HG03378 (cell line): ENCODE measurements around the gene GSPT1.
"Not testable (repeated sequence)": the region's sequence is repeated elsewhere in the genome, so short reads cannot be mapped to it uniquely, and the experiment has no call there.

ENCODE experiments used
- ATAC-seq: cut with Tn5 transposase; IDR thresholded peaks from one replicate; pipeline ENCODE4 v1.9.1; 2021; ENCODE audit warnings: mild to moderate bottlenecking, moderate library complexity; ENCODE audit not compliant: unreplicated experiment

Gene GSPT1

DNA sequence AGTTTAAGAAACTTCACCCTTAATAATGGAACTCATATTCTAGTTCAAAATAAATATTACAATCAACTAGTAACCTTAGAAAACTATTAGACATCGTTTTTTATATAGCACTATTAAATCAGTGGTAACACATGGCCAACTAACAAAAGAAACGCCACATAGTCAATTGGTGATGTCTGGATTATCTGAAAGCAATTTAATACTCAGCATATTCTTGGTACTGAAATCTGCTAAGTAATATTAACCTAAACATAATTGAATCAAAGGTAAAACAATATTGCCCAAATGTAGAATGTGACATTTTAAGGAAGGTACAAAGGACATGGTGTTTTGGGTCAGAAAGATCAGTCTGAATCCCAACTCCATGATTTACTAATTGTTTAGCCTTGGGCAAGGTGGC lies 53.3 kb downstream of the GSPT1 start:
- no peak for ATAC-seq

- no peak for ATAC-seq
Observed at GRCh38 chr16:11857161-11857560, 58.6 kb downstream of the GSPT1 start.

GRCh38 chr16:11852092-11852809 lies 63.5 kb downstream of the GSPT1 start:
- no peak for ATAC-seq

GRCh38 chr16:11851294-11852091 lies 64.3 kb downstream of the GSPT1 start, which contains the start of gene RSL1D1:
Gene RSL1D1, minus strand, starts transcription at chr16:11851542. Its CDS starts 30 bp downstream, at chr16:11851512.
- ATAC-seq, result peak; percentile 70

DNA sequence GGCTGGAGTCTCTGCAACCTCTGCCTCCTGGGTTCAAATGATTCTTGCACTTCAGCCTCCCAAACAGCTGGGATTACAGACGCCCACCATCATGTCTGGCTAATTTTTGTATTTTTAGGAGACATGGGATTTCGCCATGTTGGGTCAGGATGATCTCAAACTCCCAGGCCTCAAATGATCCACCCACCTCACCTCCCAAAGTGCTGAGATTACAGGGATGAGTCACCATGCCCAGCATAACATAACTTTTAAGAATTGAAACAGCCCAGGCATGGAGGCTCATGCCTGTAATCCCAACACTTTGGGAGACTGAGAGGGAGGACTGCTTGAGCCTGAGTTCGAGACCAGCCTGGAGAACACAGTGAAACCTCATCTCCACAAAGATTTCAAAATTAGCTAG lies 66.9 kb downstream of the GSPT1 start:
- no peak for ATAC-seq

DNA sequence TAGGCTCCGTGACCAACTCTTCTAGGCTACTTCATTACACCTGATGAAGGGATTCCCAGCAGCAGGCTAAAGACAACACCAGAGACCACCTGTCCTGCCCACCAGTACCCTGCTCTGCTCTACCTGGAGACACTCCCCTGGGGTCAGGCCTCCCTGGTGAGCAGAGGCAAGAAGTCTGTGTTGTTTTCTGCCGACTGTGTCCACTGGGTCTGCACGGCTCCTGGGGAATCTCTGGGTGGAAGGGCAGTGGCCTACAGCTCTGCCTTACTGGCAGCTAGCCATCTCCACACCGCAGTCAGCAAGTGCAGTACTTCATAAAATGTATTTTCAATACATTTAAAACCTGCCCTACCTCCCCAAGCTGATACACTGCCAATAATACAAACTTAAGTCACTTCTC lies 71.3 kb downstream of the GSPT1 start:
- ATAC-seq, result no peak

GRCh38 chr16:11843861-11844260 lies 71.9 kb downstream of the GSPT1 start:
- no peak for ATAC-seq

- no peak for ATAC-seq
Observed at GRCh38 chr16:11843206-11843605, 72.5 kb downstream of the GSPT1 start.

DNA sequence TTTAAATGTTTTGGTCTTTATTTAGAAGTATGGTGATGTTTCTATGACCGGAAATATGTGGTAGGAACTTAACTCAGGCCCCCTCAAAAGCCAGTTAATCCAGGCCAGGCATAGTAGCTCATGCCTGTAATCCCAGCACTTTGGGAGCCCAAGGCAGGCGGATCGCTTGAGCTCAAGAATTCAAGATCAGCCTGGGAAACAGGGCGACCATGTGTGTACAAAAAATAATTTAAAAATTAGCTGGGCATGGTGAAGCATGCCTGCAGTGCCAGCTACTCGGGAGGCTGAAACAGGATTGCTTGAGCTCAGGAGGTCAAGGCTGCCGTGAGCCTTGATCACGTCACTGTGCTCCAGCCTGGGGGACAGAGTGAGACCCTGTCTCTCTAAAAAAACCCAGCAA lies 74.7 kb downstream of the GSPT1 start:
- ATAC-seq, result no peak

DNA sequence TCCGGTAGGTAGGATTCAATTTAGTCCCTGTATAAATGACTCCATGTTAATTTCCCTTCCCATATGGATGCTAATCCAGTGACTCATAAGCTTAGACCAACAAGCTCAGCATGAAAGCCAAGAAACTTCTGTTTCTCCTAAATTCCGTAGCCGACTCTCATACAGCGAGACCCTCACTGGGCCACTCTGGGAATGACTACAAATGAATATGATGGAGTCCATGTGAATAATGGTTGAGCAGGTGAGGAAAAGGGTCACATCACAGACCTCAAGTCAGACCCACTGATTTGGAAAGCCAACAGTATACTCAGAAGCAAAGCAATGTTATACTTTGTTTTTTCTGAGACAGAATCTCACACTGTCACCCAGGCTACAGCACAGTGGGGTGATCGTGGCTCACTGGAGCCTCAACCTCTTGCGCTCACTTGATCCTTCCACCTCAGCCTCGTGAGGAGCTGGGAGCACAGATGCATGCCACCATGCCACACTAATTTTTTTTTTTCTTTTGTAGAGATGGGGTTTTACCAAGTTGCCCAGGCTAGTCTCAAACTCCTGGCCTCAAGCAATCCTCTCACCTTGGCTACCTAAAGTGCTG lies 79.0 kb downstream of the GSPT1 start:
- no peak for ATAC-seq

GRCh38 chr16:11835891-11836649 lies 79.7 kb downstream of the GSPT1 start:
- ATAC-seq, result no peak

DNA sequence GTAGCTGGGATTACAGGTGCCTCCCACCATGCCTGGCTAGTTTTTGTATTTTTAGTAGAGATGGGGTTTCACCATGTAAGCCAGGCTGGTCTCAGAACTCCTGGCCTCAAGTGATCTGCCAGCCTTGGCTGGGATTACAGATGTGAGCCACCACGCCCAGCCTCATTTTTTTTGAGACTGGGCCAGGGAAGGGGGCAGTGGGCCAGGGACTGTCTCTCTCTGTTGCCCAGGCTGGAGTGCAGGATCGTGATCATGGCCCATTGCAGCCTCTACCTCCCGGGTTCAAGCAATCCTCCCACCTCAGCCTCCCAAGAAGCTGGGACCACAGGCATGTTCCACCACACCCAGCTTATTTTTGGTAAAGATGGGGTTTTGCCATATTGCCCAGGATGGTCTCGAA lies 80.4 kb downstream of the GSPT1 start:
- ATAC-seq, result no peak

GRCh38 chr16:11833951-11834695 lies 81.6 kb downstream of the GSPT1 start:
- no peak for ATAC-seq

DNA sequence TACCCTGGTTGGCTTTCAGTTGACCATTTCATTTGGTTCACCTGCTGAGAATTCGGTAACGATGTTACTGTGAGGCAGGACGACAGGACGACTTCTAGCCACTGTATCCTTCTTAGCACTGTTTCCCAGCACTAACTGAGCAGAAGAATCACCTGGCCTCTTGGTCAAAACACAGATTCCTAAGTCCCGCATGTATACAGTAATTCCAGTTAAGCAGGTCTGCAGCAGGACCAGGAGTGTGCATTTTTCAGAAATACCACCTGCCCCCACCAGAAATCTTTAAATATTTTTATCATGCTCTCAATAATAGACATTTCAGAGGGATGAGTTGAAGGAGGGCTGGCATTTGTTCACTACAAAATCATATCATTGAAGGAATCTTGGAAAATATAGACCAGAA lies 87.1 kb downstream of the GSPT1 start:
- no peak for ATAC-seq

- ATAC-seq, result not testable (repeated sequence)
Observed at GRCh38 chr16:11825520-11826165, 90.1 kb downstream of the GSPT1 start.

- ATAC-seq, result no peak
Observed at GRCh38 chr16:11824362-11824761, 91.4 kb downstream of the GSPT1 start.

DNA sequence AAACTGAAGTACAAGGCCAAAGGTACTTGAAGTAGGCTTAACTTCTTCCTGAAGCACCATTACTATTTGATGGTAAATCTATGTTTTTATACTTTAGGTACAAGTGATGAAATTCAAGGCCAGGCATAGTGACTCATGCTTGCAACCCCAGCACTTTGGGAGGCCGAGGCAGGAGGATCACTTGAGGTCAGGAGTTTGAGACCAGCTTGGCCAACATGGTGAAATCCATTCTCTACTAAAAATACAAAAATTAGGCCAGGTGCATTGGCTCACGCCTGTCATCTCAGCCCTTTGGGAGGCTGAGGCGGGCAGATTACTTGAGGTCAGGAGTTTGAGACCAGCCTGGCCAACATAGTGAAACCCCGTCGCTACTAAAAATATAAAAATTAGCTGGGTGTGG lies 92.1 kb downstream of the GSPT1 start:
- not testable (repeated sequence) for ATAC-seq

GRCh38 chr16:11819798-11820197 lies 96.0 kb downstream of the GSPT1 start:
- no peak for ATAC-seq

DNA sequence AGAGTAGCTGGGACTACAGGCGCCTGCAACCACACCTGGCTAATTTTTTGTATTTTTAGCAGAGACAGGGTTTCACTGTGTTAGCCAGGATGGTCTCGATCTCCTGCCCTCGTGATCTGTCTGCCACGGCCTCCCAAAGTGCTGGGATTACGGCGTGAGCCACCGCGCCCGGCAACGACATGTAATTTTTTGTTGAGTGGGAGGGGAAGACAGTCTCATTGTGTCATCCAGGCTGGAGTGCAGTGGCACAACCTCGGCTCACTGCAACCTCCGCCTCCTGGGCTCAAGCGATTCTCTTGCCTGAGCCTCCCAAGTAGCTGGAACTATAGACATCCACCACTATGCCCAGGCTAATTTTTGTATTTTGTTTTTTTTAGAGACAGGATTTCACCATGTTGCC lies 96.8 kb downstream of the GSPT1 start:
- not testable (repeated sequence) for ATAC-seq
